ENCODE measurements around the gene AMOT. TPM values are rescaled to one million over a fixed set of nuclear protein-coding genes. Genes with fewer than 3 reads are reported as not detected.

Gene AMOT
- total and polyA plus RNA-seq, 10 of the 15 experiments (the other 5 are each of a cell fraction or from before 2014, with no cell fraction given) = 0.92 to 14.5 (median 2.9) TPM

DNA sequence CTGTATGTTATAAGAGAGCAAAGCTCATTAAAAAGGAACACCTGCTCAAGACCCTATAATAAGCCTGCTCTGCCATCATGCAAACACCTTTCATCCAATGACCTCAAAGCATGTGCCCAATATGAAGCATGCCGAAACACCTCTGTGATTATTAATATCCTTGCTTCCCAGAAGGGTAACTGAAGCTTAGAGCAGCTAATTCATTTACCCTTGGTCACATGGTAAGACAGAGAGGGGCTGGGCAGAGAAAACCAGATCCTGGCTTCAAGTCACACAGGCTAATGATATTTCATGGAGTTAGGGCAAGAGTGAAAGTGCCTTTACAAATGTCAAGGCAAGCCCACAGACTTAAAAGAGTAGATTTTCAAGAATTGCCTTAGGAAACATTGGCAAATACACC, 5.6 kb downstream of the AMOT start:
- ATAC-seq = no peak
- intact Hi-C loops (cut with micrococcal nuclease; ENCODE audit: unreplicated experiment) = loop anchor here (10.0 kb wide), 1 partner anchor 70 kb away; no protein-coding TSS in a partner anchor
- no peak for TF ChIP-seq ATF7 (IDR thresholded peaks at IDR 0.05; ENCODE audit: low read depth)
- no peak for TF ChIP-seq GATAD2B (conservative IDR thresholded peaks at IDR 0.05; ENCODE audit: low read depth)
- no peak for TF ChIP-seq PML (IDR thresholded peaks at IDR 0.05; ENCODE audit: low read length)
- TF ChIP-seq, protein P1, sequence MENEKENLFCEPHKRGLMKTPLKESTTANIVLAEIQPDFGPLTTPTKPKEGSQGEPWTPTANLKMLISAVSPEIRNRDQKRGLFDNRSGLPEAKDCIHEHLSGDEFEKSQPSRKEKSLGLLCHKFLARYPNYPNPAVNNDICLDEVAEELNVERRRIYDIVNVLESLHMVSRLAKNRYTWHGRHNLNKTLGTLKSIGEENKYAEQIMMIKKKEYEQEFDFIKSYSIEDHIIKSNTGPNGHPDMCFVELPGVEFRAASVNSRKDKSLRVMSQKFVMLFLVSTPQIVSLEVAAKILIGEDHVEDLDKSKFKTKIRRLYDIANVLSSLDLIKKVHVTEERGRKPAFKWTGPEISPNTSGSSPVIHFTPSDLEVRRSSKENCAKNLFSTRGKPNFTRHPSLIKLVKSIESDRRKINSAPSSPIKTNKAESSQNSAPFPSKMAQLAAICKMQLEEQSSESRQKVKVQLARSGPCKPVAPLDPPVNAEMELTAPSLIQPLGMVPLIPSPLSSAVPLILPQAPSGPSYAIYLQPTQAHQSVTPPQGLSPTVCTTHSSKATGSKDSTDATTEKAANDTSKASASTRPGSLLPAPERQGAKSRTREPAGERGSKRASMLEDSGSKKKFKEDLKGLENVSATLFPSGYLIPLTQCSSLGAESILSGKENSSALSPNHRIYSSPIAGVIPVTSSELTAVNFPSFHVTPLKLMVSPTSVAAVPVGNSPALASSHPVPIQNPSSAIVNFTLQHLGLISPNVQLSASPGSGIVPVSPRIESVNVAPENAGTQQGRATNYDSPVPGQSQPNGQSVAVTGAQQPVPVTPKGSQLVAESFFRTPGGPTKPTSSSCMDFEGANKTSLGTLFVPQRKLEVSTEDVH (IDR thresholded peaks at IDR 0.05; ENCODE audit: low read depth, partially characterized antibody) = no peak
- TF ChIP-seq, protein P2, sequence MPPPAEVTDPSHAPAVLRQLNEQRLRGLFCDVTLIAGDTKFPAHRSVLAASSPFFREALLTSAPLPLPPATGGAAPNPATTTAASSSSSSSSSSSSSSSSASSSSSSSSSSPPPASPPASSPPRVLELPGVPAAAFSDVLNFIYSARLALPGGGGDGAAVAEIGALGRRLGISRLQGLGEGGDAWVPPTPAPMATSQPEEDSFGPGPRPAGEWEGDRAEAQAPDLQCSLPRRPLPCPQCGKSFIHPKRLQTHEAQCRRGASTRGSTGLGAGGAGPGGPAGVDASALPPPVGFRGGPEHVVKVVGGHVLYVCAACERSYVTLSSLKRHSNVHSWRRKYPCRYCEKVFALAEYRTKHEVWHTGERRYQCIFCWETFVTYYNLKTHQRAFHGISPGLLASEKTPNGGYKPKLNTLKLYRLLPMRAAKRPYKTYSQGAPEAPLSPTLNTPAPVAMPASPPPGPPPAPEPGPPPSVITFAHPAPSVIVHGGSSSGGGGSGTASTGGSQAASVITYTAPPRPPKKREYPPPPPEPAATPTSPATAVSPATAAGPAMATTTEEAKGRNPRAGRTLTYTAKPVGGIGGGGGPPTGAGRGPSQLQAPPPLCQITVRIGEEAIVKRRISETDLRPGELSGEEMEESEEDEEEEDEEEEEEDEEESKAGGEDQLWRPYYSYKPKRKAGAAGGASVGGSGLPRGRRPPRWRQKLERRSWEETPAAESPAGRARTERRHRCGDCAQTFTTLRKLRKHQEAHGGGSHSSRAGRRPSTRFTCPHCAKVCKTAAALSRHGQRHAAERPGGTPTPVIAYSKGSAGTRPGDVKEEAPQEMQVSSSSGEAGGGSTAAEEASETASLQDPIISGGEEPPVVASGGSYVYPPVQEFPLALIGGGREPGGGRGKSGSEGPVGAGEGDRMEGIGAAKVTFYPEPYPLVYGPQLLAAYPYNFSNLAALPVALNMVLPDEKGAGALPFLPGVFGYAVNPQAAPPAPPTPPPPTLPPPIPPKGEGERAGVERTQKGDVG (CRISPR knock-in tag; IDR thresholded peaks at IDR 0.05) = no peak
- TF ChIP-seq, protein P3, sequence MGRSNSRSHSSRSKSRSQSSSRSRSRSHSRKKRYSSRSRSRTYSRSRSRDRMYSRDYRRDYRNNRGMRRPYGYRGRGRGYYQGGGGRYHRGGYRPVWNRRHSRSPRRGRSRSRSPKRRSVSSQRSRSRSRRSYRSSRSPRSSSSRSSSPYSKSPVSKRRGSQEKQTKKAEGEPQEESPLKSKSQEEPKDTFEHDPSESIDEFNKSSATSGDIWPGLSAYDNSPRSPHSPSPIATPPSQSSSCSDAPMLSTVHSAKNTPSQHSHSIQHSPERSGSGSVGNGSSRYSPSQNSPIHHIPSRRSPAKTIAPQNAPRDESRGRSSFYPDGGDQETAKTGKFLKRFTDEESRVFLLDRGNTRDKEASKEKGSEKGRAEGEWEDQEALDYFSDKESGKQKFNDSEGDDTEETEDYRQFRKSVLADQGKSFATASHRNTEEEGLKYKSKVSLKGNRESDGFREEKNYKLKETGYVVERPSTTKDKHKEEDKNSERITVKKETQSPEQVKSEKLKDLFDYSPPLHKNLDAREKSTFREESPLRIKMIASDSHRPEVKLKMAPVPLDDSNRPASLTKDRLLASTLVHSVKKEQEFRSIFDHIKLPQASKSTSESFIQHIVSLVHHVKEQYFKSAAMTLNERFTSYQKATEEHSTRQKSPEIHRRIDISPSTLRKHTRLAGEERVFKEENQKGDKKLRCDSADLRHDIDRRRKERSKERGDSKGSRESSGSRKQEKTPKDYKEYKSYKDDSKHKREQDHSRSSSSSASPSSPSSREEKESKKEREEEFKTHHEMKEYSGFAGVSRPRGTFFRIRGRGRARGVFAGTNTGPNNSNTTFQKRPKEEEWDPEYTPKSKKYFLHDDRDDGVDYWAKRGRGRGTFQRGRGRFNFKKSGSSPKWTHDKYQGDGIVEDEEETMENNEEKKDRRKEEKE (IDR thresholded peaks at IDR 0.05) = no peak
- TF ChIP-seq BACH1 (IDR thresholded peaks at IDR 0.05; ENCODE audit: borderline replicate concordance) = no peak
- no peak for TF ChIP-seq SREBF1 (IDR thresholded peaks at IDR 0.05; ENCODE audit: low read length)
- TF ChIP-seq YBX1 (IDR thresholded peaks at IDR 0.05) = no peak
- TF ChIP-seq POLR2A (IDR thresholded peaks at IDR 0.05; ENCODE audit: low read depth, low read length) = no peak
- TF ChIP-seq, protein P4, sequence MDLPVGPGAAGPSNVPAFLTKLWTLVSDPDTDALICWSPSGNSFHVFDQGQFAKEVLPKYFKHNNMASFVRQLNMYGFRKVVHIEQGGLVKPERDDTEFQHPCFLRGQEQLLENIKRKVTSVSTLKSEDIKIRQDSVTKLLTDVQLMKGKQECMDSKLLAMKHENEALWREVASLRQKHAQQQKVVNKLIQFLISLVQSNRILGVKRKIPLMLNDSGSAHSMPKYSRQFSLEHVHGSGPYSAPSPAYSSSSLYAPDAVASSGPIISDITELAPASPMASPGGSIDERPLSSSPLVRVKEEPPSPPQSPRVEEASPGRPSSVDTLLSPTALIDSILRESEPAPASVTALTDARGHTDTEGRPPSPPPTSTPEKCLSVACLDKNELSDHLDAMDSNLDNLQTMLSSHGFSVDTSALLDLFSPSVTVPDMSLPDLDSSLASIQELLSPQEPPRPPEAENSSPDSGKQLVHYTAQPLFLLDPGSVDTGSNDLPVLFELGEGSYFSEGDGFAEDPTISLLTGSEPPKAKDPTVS (IDR thresholded peaks at IDR 0.05; ENCODE audit: low read depth, low read length) = no peak
- TF ChIP-seq SP1 (IDR thresholded peaks at IDR 0.05; ENCODE audit: low read depth, low read length) = no peak
- TF ChIP-seq PAX5 (IDR thresholded peaks at IDR 0.05; ENCODE audit: borderline replicate concordance, low read depth, low read length) = no peak
- TF ChIP-seq, protein P5, sequence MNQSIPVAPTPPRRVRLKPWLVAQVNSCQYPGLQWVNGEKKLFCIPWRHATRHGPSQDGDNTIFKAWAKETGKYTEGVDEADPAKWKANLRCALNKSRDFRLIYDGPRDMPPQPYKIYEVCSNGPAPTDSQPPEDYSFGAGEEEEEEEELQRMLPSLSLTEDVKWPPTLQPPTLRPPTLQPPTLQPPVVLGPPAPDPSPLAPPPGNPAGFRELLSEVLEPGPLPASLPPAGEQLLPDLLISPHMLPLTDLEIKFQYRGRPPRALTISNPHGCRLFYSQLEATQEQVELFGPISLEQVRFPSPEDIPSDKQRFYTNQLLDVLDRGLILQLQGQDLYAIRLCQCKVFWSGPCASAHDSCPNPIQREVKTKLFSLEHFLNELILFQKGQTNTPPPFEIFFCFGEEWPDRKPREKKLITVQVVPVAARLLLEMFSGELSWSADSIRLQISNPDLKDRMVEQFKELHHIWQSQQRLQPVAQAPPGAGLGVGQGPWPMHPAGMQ (IDR thresholded peaks at IDR 0.05; ENCODE audit: borderline replicate concordance) = no peak

More for the DNA sequence above, 5.6 kb downstream of the AMOT start:
- WGBS (ENCODE audit: insufficient coverage, insufficient replicate concordance, low lambda C conversion rate, missing lambda C conversion rate) = 92% methylated on average over 1 of the region's 1 CpG
- no peaks in the 10 kb centered on the region for H3K79me2 ChIP-seq (ENCODE audit: control insufficient read depth, insufficient read depth, low read length)
- H3K4me2 ChIP-seq (ENCODE audit: control insufficient read depth, insufficient read depth) = 0 out of 2 replicates have a peak overlapping the region, but pooled peaks have one; percentile 7
- H3K9ac ChIP-seq (ENCODE audit: control insufficient read depth, insufficient read depth, low read length) = no peak overlapping the region
- H3K36me3 ChIP-seq (ENCODE audit: control insufficient read depth in 2 of 2, insufficient read depth in 2 of 2, low read length in 1 of 2) = no peaks in the 10 kb centered on the region
- H4K20me1 ChIP-seq (ENCODE audit: control insufficient read depth, insufficient read depth) = no peaks in the 10 kb centered on the region
- in situ Hi-C loops (cut with MboI) = no loop called here
- H3K4me1 ChIP-seq (ENCODE audit: control insufficient read depth, insufficient read depth, low read length) = 0 out of 2 replicates have a peak, but pooled peaks cover 3% of the 10 kb centered on the region
- BruUV-seq (replicated peaks) = no TSS peak
- H3K27ac ChIP-seq (ENCODE audit: control insufficient read depth, insufficient read depth) = no peak overlapping the region
- no peaks in the 10 kb centered on the region for H3K9me3 ChIP-seq (replicated peaks; ENCODE audit: control insufficient read depth, insufficient read depth, low read length)
- H3K27me3 ChIP-seq (replicated peaks in 1 of 2; ENCODE audit: control insufficient read depth in 2 of 2, insufficient read depth in 2 of 2, low read length in 1 of 2) = no peaks in the 10 kb centered on the region
- CTCF ChIA-PET = no interaction called here
- no peak overlapping the region for H2AFZ ChIP-seq (ENCODE audit: control insufficient read depth, low read depth, low read length)
- FAIRE-seq = no peak
- H3K4me3 ChIP-seq = no peak overlapping the region
- no peak for DNase-seq (ENCODE audit: low read depth, low spot score)
- POLR2A ChIA-PET = no interaction called here
- RAD21 ChIA-PET (ENCODE audit: unreplicated experiment) = no interaction called here
- SMC1A ChIA-PET (ENCODE audit: uncharacterized antibody, unreplicated experiment) = interaction anchor here (1.4 kb wide), 1 partner anchor 12 kb away, joined by 3 read pairs; no protein-coding TSS in a partner anchor
